Smooth muscle cell (in vitro differentiated cells): ENCODE measurements around the gene HCST. TPM values are rescaled to one million over a fixed set of nuclear protein-coding genes. Genes with fewer than 3 reads are reported as not detected.

Experiments
- DNase-seq: peaks from one replicate; lab custom pipeline; 2025; ENCODE audit not compliant: unreplicated experiment; lab: John Stamatoyannopoulos, UW
- H2AFZ ChIP-seq: fragments of 200-600 bp; sonication (generic); 2 replicates; pipeline ENCODE4 v1.6.0; 2016; ENCODE audit warnings: antibody characterized with exemption, low read depth, mild to moderate bottlenecking
- H3F3A ChIP-seq: fragments of 200-600 bp; sonication (generic); 2 replicates; pipeline ENCODE4 v1.6.0; 2017; ENCODE audit warnings: antibody characterized with exemption, low read depth
- H3K27ac ChIP-seq: fragments of 200-600 bp; sonication (generic); 2 replicates; pipeline ENCODE4 v1.5.1; 2016; ENCODE audit warnings: low read depth, mild to moderate bottlenecking
- H3K27me3 ChIP-seq: fragments of 200-600 bp; sonication (generic); 2 replicates; pipeline ENCODE4 v1.6.1; 2016; ENCODE audit warnings: low read depth, mild to moderate bottlenecking
- H3K36me3 ChIP-seq: fragments of 200-600 bp; sonication (generic); 2 replicates; pipeline ENCODE4 v1.5.1; 2016; ENCODE audit warnings: low read depth
- H3K4me1 ChIP-seq: fragments of 200-600 bp; sonication (generic); 2 replicates; pipeline ENCODE4 v1.5.1; 2016; ENCODE audit warnings: low read depth
- H3K4me2 ChIP-seq: fragments of 200-600 bp; sonication (generic); 2 replicates; pipeline ENCODE4 v1.6.0; 2016; ENCODE audit warnings: mild to moderate bottlenecking
- H3K4me3 ChIP-seq: fragments of 200-600 bp; sonication (generic); 2 replicates; pipeline ENCODE4 v1.5.1; 2016; ENCODE audit warnings: mild to moderate bottlenecking
- H3K79me2 ChIP-seq: fragments of 200-600 bp; sonication (generic); 2 replicates; pipeline ENCODE4 v1.6.0; 2016; ENCODE audit warnings: low read depth, mild to moderate bottlenecking
- H3K9ac ChIP-seq: fragments of 200-600 bp; sonication (generic); 2 replicates; pipeline ENCODE4 v1.6.0; 2016; ENCODE audit warnings: low read depth
- H3K9me3 ChIP-seq: fragments of 200-600 bp; sonication (generic); replicated peaks from 2 replicates; pipeline ENCODE4 v1.5.1; 2016; ENCODE audit warnings: low read depth
- H4K20me1 ChIP-seq: fragments of 200-600 bp; sonication (generic); 2 replicates; pipeline ENCODE4 v1.6.0; 2016; ENCODE audit warnings: low read depth
- WGBS: methylation state at CpG from one replicate; pipeline ENCODE4 v1.1.7; 2016; ENCODE audit warnings: low lambda C conversion rate; 5-methylcytosine and 5-hydroxymethylcytosine counted together
- polyA plus RNA-seq: library from polyadenylated mRNA; unstranded; fragments of >200 nt; fragmentation: Nextera tagmentation; extraction: Ambion mirVana; gene quantifications from 2 replicates; pipeline ENCODE4 v1.2.1, GENCODE V29; 2016
- total RNA-seq: library from RNA; depleted of rRNA; stranded (reverse); fragments of >200 nt; gene quantifications from 2 replicates; pipeline ENCODE4 v1.2.3, GENCODE V29; 2014
- TF ChIP-seq, protein P1 (sequence below): fragments of 200-600 bp; sonication (generic); IDR thresholded peaks from 2 replicates; pipeline ENCODE4 v1.5.1; 2017; ENCODE audit warnings: borderline replicate concordance, mild to moderate bottlenecking, antibody characterized with exemption; ENCODE audit not compliant: insufficient read depth, poor library complexity, severe bottlenecking

The HCST gene
- total and polyA plus RNA-seq, 2 experiments from 2014 or later = 0.81 to 3.4 TPM

DNA sequence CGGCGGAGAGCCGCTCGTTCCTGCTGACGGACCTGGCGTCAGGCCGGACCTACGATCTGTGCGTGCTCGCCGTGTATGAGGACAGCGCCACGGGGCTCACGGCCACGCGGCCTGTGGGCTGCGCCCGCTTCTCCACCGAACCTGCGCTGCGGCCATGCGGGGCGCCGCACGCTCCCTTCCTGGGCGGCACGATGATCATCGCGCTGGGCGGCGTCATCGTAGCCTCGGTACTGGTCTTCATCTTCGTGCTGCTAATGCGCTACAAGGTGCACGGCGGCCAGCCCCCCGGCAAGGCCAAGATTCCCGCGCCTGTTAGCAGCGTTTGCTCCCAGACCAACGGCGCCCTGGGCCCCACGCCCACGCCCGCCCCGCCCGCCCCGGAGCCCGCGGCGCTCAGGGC lies 42.2 kb downstream of the HCST start:
- Histone ChIP-seq H3K4me1 (no peaks in the 10 kb centered on the region), H3K4me3 (no peak overlapping the region), H3F3A (no peaks in the 10 kb centered on the region), H2AFZ (no peak overlapping the region), H3K27ac (no peak overlapping the region), H4K20me1 (peaks cover 13% of the 10 kb centered on the region), H3K27me3 (no peaks in the 10 kb centered on the region), H3K36me3 (no peaks in the 10 kb centered on the region), H3K79me2 (no peaks in the 10 kb centered on the region), H3K9ac (no peak overlapping the region), H3K4me2 (no peak overlapping the region), H3K9me3 (no peaks in the 10 kb centered on the region)
- TF ChIP-seq, protein P1, sequence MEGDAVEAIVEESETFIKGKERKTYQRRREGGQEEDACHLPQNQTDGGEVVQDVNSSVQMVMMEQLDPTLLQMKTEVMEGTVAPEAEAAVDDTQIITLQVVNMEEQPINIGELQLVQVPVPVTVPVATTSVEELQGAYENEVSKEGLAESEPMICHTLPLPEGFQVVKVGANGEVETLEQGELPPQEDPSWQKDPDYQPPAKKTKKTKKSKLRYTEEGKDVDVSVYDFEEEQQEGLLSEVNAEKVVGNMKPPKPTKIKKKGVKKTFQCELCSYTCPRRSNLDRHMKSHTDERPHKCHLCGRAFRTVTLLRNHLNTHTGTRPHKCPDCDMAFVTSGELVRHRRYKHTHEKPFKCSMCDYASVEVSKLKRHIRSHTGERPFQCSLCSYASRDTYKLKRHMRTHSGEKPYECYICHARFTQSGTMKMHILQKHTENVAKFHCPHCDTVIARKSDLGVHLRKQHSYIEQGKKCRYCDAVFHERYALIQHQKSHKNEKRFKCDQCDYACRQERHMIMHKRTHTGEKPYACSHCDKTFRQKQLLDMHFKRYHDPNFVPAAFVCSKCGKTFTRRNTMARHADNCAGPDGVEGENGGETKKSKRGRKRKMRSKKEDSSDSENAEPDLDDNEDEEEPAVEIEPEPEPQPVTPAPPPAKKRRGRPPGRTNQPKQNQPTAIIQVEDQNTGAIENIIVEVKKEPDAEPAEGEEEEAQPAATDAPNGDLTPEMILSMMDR = no peak
- 97% methylated on average over 45 of the region's 52 CpGs for WGBS
- no peak for DNase-seq

DNA sequence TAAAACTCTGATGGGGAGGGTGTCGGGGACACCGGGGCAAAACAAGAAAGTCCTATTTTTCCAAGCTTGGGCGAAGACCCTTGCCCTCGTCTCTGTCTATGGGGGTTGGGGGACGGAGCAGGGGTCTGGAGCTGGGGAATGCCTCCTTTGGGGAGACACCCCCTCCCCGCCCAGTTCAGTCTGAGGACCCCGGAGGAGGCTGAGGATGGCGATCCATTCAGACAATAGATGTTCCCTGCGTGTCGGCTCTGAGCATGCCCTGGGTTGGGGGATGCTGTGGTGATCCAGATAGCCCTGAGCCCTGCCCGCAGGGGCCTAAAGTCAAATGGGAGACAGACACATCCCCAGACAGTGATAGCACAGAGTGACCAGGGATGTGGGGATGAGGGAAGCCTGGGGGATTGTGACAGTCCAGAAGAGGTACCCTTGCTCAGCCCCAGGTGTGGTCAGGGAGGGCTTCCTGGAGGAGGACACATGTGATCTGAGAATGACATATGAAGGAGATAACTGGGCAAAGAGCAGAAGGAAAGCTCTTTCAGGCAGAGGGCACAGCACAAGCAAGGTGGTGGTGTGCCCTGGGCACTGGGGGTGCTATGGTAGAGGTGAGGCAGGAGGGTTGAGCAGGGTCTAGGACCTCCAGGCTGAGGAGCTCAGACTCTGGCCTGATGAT lies 42.9 kb downstream of the HCST start:
- H3K79me2 ChIP-seq = no peaks in the 10 kb centered on the region
- 98% methylated on average over 11 of the region's 11 CpGs for WGBS
- no peak for DNase-seq
- no peaks in the 10 kb centered on the region for H3K36me3 ChIP-seq
- H3K9ac ChIP-seq = no peak overlapping the region
- peaks cover 13% of the 10 kb centered on the region for H4K20me1 ChIP-seq
- no peaks in the 10 kb centered on the region for H3F3A ChIP-seq
- H2AFZ ChIP-seq = no peak overlapping the region
- H3K9me3 ChIP-seq = no peaks in the 10 kb centered on the region
- no peak overlapping the region for H3K27ac ChIP-seq
- H3K4me1 ChIP-seq = no peaks in the 10 kb centered on the region
- no peaks in the 10 kb centered on the region for H3K27me3 ChIP-seq
- TF ChIP-seq, protein P1 = no peak
- H3K4me3 ChIP-seq = no peak overlapping the region
- no peak overlapping the region for H3K4me2 ChIP-seq

DNA sequence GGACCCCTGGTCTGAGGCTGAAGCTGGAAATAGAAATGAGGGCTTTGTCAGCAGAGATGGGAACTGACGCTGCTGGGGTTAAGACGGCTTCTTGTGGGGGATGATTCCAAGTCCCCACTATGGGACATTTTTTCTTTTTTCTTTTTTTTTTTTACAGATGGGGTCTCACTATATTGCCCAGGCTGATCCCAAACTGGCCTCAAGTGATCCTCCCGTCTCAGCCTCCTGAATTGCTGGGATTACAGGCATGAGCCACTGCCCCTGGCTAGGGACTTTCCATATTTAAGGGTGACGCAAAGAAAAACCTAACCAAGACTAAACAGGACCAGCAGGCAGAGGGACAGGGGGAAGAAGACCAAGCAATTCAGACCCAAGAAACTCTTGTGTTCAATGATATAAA lies 43.9 kb downstream of the HCST start:
- no peaks in the 10 kb centered on the region for H3F3A ChIP-seq
- H3K9me3 ChIP-seq = no peaks in the 10 kb centered on the region
- H3K36me3 ChIP-seq = no peaks in the 10 kb centered on the region
- H3K79me2 ChIP-seq = no peaks in the 10 kb centered on the region
- H3K4me3 ChIP-seq = no peak overlapping the region
- TF ChIP-seq, protein P1 = no peak
- no peaks in the 10 kb centered on the region for H3K27me3 ChIP-seq
- DNase-seq = no peak
- no peak overlapping the region for H3K9ac ChIP-seq
- H4K20me1 ChIP-seq = peaks cover 13% of the 10 kb centered on the region
- no peaks in the 10 kb centered on the region for H3K4me1 ChIP-seq
- H2AFZ ChIP-seq = no peak overlapping the region
- 93% methylated on average over 4 of the region's 4 CpGs for WGBS
- no peak overlapping the region for H3K27ac ChIP-seq
- no peak overlapping the region for H3K4me2 ChIP-seq

DNA sequence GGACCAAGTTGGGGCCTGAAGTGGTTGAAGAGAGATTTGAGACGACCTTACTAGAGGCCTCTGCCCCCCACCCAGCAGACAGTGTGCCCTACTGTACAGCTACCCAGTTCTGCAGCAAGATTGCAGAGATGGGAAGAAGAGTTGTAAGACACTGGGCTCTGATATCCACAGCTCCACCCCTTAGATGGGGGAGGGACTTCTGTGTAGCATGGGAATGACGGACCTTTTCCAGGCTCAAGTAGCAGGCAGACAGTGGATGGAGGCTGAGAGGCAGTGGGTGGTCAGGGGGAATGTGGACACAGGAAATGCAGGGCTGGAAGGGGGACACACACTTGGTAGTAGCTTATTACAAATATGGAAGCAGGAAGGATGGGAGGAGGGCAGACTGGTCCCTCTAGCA lies 46.8 kb downstream of the HCST start:
- Histone ChIP-seq H3K4me2 (no peak overlapping the region), H3K36me3 (no peaks in the 10 kb centered on the region), H2AFZ (no peak overlapping the region), H3F3A (no peaks in the 10 kb centered on the region), H3K27me3 (no peaks in the 10 kb centered on the region), H3K27ac (no peak overlapping the region), H3K9ac (no peak overlapping the region), H3K79me2 (no peaks in the 10 kb centered on the region), H3K4me3 (no peak overlapping the region), H3K4me1 (no peaks in the 10 kb centered on the region), H3K9me3 (no peaks in the 10 kb centered on the region), H4K20me1 (peaks cover under 1% of the 10 kb centered on the region)
- TF ChIP-seq, protein P1 = no peak
- WGBS = 37% methylated on average over 2 of the region's 2 CpGs
- no peak for DNase-seq
